Erythroblast (primary cell): Measurements from ENCODE around the gene SOBP.

Experiments
- DNase-seq, 2 experiments: peaks; one replicate each; lab custom pipeline; 2025; lab: John Stamatoyannopoulos, UW
- GATA1 ChIP-seq: IDR thresholded peaks from 2 replicates; pipeline ENCODE4 v1.6.1; 2011; ENCODE audit warnings: low read depth, mild to moderate bottlenecking, control low read depth, low read length, moderate library complexity
- POLR2A ChIP-seq: IDR thresholded peaks from 2 replicates; pipeline ENCODE4 v1.6.1; 2011; ENCODE audit warnings: mild to moderate bottlenecking, low read length

Gene SOBP

DNA sequence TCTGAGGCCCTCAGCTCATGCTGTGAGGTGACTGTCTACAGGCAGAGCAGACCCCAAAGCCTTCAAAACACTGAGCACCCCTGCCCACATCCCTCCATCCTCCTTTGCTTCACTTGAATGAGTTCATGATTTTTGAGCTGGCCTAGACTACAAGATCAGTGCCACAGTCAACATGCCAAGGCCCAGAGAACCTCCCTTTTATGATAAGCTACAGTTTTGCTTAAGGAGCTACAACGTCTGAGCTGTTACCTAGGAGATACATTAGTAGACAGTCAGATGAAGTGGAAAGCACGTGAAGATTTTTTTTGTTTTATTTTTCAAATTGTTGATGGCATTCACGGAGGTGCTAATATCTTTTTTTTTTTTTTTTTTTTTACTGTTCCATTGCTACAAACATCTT is 139.0 kb downstream of the SOBP start:
- DNase-seq: no peak
- TF ChIP-seq POLR2A (no peak), GATA1 (no peak)

DNA sequence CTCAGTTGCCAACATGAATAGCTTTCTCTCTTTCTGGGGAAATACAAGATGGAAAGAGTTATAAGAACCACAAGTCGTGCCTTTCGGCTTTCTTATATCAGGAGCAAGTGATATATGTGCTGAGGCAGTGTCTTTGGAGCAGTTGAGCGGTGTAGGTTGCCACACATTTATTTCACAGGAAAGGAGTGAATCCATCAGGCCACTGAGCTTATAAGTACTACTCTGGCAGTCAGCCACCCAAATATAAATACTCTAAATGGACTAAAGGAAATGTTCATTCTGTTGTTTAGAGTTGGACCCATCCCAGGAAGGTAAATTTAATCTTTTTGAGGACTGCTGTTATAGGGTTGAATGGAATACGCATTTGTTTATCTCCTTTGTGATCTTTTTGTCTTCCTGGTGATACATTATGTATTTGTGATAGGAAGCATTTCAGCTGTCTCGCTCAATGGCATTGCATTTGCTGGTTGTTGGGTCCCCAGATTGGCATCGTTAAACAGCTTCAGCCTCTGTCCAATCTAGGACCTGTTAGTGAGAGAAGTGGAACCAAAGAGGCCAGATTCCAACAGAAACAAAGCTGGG is 139.7 kb downstream of the SOBP start:
- TF ChIP-seq GATA1: no peak
- no peak for TF ChIP-seq POLR2A
- DNase-seq: no peak

DNA sequence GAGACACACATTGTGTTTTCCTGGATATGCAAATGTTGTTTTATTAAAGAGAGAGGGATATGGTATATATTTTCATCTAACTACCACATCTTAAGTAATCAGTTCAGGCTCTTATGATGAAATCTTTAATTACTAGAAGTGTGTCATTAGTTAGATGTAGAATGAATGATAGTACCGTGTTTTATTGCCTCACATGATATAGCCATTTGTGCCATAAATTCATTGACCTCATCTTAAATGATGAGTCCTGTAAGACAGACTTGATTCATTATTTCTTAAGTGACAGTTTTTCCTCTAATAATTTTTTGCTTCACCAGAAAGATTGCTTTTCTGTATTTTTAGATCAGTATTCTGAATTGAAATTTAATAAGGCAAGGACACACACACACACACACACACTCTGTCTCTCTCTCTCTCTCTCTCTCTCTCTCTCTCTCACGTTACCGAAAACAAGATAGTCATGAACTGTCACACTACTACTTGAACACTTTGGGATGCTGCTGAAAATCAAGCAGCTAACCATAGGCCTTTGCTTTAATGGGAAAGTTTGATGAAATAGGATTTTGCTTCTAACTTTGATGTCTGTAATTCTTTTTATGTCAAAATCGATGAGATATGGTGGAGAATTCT is 140.5 kb downstream of the SOBP start:
- TF ChIP-seq GATA1 (no peak), POLR2A (no peak)

DNA sequence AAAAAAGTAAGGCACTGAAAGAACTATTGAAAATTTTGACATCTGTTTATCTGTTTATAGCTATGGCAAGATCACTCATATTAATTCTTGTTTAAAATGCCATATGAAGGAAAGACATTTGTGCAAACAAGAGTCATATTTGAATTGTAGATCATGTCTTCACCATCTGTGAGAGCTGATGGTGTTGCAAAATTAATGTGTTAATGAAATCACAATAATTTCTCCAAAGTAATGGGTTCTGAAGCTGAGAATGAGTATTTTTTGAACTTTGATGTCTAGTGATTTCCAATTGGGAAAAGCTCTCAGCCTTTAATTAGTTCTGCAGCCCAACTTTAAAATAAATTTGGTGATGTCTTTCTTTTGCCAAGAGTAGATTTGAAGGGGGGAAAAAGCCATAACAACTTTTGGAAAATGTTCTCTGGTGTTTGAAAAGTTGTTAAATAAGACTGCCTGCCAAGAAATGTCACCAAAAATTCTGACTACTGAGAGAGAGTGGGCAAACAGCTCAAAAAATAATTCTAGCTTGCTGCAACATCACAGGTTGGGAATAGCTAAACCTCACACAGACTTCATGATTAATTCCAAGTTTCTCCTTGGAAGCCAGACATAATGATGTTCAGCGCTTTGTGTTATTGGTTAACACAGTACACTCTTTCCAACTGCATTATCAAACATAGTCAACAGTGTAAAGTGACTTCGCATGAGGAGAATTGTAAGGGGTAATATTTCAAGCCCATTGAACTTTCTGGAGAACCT is 142.6 kb downstream of the SOBP start:
- TF ChIP-seq GATA1 (no peak), POLR2A (no peak)
- DNase-seq: no peak

More for the DNA sequence above, 140.5 kb downstream of the SOBP start:
- DNase-seq: no peak

DNA sequence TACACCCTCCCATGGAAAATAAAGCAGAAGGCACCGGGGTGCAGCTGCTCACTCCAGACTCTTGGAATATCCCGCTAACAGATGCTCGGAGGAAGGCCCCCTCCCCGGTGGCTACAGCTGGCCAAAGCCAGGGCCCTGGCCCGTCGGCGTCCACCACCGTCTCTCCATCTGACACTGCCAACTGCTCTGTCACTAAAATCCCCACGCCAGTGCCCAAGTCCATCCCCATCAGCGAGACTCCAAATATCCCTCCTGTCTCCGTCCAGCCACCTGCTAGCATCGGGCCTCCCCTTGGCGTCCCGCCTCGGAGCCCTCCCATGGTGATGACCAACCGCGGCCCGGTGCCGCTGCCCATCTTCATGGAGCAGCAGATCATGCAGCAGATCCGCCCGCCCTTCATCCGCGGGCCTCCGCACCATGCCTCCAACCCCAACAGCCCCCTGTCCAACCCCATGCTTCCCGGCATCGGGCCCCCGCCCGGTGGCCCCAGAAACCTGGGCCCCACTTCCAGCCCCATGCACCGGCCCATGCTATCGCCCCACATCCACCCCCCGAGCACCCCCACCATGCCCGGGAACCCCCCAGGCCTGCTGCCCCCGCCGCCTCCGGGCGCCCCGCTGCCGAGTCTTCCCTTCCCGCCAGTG is 143.9 kb downstream of the SOBP start:
- no peak for DNase-seq
- no peak for TF ChIP-seq POLR2A
- no peak for TF ChIP-seq GATA1

DNA sequence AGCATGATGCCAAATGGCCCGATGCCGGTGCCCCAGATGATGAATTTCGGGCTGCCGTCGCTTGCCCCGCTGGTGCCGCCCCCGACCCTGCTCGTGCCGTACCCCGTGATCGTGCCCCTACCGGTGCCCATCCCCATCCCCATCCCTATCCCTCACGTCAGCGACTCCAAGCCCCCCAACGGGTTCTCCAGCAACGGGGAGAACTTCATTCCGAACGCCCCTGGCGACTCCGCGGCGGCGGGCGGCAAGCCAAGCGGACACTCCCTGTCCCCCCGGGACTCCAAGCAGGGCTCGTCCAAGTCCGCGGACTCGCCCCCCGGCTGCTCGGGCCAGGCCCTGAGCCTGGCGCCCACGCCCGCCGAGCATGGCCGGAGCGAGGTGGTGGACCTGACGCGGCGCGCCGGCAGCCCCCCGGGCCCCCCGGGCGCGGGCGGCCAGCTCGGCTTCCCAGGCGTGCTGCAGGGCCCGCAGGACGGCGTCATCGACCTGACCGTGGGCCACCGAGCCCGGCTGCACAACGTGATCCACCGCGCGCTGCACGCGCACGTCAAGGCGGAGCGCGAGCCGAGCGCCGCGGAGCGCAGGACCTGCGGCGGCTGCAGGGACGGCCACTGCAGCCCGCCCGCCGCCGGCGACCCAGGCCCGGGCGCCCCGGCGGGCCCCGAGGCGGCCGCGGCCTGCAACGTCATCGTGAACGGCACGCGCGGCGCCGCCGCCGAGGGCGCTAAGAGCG is 144.6 kb downstream of the SOBP start:
- no peak for TF ChIP-seq GATA1
- no peak for TF ChIP-seq POLR2A
- no peak for DNase-seq

DNA sequence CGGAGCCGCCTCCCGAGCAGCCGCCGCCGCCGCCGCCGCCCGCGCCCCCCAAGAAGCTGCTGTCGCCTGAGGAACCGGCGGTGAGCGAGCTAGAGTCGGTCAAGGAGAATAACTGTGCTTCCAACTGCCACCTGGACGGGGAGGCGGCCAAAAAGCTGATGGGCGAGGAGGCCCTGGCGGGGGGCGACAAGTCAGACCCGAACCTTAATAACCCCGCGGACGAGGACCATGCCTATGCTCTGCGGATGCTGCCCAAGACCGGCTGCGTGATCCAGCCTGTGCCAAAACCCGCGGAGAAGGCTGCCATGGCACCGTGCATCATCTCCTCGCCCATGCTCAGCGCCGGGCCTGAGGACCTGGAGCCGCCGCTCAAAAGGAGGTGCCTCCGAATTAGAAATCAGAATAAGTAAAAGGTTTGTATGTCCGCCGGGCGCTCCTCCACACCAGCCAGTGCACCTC is 145.2 kb downstream of the SOBP start:
- DNase-seq: no peak
- no peak for TF ChIP-seq GATA1
- TF ChIP-seq POLR2A: no peak

DNA sequence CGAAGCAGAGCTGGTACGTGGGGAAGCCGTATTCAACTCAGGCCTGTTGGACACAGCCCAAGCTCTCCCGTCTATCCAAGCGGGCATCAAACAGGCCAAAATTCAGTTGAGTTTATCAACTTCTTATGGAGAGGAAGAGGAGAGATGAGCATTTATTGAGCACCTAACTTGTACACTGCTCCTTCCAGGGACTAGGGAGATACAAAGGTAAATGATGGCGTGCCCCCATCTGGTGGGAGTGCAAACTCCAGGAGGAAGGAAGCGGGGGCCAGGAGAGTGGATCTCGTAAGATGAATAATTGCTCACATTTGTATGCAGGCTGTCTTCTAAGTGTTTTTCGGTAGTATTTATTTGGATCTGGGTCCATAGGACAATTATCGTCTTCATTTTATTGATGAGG is 146.6 kb downstream of the SOBP start:
- TF ChIP-seq POLR2A (no peak), GATA1 (no peak)
- no peak for DNase-seq

DNA sequence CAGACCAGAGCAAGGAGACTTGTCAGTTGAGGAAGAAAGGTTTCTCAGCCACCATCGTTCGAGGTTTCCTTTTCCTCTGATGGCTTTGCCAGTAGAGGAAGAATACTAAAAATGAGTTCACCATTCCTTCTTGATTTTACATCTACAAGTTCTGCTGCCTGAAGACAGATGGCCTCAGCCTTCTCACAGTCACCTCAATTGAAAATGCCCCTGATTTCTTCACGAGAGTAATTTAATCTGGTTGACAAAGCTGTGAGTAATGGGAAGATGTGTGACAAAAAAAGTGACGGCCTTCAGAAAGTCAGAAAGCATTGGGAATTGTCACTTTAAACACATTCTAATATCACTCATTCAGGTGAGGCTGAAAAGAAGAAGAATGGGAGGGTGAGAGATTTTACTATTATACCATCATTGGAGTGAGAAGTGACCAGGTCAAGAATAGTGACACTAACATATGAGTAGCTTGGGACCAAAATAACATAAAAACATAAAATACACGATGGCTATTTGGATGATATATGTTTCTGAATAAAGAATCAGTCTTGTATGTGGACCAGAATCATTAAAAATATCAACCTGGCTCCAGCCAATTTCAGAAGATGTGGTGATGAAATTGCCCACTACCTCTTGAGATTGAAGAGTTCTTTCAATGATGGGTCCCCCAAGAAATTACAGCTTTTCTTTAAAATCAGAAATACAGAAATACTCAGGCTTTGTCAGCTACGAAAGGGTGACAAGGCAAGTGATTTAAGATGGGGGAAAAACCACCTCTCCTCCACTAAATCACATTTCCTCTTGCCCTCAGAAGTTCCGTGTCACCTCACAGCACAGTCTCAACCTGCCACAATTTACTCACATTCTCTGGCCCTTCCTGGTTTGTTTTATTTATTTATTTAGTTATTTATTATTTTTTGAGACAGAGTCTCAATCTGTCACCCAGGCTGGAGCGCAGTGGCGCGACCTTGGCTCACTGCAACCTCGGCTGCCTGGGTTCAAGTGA is 147.7 kb downstream of the SOBP start:
- DNase-seq: no peak
- TF ChIP-seq POLR2A: no peak
- TF ChIP-seq GATA1: no peak

DNA sequence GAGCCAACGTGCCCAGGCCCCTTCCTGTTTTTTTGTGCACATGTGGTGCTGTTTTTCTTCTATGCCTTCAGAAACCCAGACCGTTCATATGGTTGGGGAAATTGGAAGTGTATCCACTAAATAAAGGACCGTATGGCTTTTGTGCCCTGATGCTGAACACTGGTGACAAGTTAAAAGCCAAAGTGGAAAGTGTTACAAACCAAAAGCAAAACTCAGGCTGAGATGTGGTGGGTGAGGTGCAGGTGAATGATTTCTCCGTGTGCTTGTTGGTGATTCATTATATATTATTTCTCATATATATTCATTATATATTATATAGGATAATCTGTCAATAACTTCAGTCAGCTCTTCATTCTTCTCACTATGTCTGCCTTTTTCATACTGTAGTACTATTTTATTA is 148.6 kb downstream of the SOBP start:
- DNase-seq: no peak
- TF ChIP-seq GATA1 (no peak), POLR2A (no peak)

DNA sequence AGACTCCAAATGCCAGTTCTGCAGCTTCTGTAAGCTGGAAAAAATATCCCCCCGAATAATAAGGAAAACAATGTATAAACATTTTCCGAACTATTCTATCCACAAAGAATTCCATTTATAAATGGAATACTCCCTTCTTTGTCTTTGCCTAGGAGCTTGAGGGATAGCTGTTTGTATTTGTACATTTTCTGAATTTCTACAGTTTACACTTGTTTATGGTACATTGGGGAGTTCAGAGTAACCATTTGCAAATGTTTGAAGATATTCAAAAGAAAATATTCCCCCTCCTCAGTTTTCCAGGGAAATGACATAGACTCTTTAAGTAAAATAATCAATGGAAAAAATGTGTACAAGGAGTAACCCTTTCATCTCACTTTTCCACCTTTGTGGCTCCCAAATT is 149.6 kb downstream of the SOBP start:
- DNase-seq: no peak
- TF ChIP-seq GATA1 (no peak), POLR2A (no peak)

DNA sequence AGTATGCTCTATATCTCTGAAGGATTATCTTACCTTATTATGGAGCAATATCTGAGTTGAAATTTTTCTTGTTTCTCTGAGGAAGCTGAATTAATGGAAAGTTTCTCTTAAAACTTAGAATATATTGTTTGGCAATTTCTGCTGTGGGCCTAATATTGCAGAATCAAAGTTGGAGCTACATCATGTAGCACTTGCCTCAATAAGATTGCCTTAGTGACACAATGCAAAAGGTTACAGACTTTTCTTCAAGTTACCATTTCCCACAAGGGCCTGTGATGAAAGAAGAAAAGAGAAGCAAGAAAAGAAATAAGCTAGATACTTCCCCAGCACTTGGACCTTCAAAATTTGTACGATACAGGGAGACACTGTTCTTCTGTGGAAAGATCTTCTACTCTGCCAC is 151.2 kb downstream of the SOBP start:
- no peak for TF ChIP-seq GATA1
- no peak for TF ChIP-seq POLR2A
- DNase-seq: no peak
